ENCODE measurements around the gene MAB21L3.

Gene MAB21L3

GRCh38 chr1:116110567-116111523 is at the start of gene MAB21L3:
TSS of gene MAB21L3 (plus strand) at chr1:116111399. CDS start at chr1:116112616, 1,217 bp downstream.
- Histone ChIP-seq H3K9me3 (ENCODE audit: control insufficient read depth in 1 of 2, low read length in 2 of 2) (no peaks in the 10 kb centered on the region), H3K36me3 (ENCODE audit: control insufficient read depth in 1 of 2, insufficient read depth in 2 of 2, low read length in 2 of 2) (no peaks in the 10 kb centered on the region), H3K4me1 (ENCODE audit: control insufficient read depth in 1 of 2, insufficient read depth in 2 of 2, low read length in 2 of 2) (no peaks in the 10 kb centered on the region), H3K4me3 (ENCODE audit: low read depth in 1 of 2, low read length in 2 of 2) (no peak within 1 kb of the TSS), H3K27ac (ENCODE audit: low read length) (no peak within 1 kb of the TSS), H3K27me3 (ENCODE audit: low read depth, low read length) (no peaks in the 10 kb centered on the region)

GRCh38 chr1:116062201-116062600 is 49.0 kb upstream of the MAB21L3 start:
- H3K27ac ChIP-seq (ENCODE audit: low read length), result no peak overlapping the region
- H3K27me3 ChIP-seq (ENCODE audit: low read depth, low read length), result no peaks in the 10 kb centered on the region
- H3K36me3 ChIP-seq (ENCODE audit: control insufficient read depth in 1 of 2, insufficient read depth in 2 of 2, low read length in 2 of 2), result no peaks in the 10 kb centered on the region
- no peaks in the 10 kb centered on the region for H3K4me1 ChIP-seq (ENCODE audit: control insufficient read depth in 1 of 2, insufficient read depth in 2 of 2, low read length in 2 of 2)
- no peak overlapping the region for H3K4me3 ChIP-seq (ENCODE audit: low read depth in 1 of 2, low read length in 2 of 2)
- no peaks in the 10 kb centered on the region for H3K9me3 ChIP-seq (ENCODE audit: control insufficient read depth in 1 of 2, low read length in 2 of 2)

GRCh38 chr1:116064616-116065015 is 46.6 kb upstream of the MAB21L3 start:
- H3K4me1 ChIP-seq (ENCODE audit: control insufficient read depth in 1 of 2, insufficient read depth in 2 of 2, low read length in 2 of 2), result no peaks in the 10 kb centered on the region
- H3K27ac ChIP-seq (ENCODE audit: low read length), result no peak overlapping the region

GRCh38 chr1:116066868-116067565 is 44.2 kb upstream of the MAB21L3 start:
- Histone ChIP-seq H3K27me3 (ENCODE audit: low read depth, low read length) (no peaks in the 10 kb centered on the region), H3K9me3 (ENCODE audit: control insufficient read depth in 1 of 2, low read length in 2 of 2) (no peaks in the 10 kb centered on the region), H3K36me3 (ENCODE audit: control insufficient read depth in 1 of 2, insufficient read depth in 2 of 2, low read length in 2 of 2) (peaks cover 0 to 6% of the 10 kb centered on the region in 2 donors), H3K4me3 (ENCODE audit: low read depth in 1 of 2, low read length in 2 of 2) (no peak overlapping the region), H3K4me1 (ENCODE audit: control insufficient read depth in 1 of 2, insufficient read depth in 2 of 2, low read length in 2 of 2) (no peaks in the 10 kb centered on the region), H3K27ac (ENCODE audit: low read length) (no peak overlapping the region)

More at GRCh38 chr1:116064616-116065015, 46.6 kb upstream of the MAB21L3 start:
- Histone ChIP-seq H3K9me3 (ENCODE audit: control insufficient read depth in 1 of 2, low read length in 2 of 2) (no peaks in the 10 kb centered on the region), H3K36me3 (ENCODE audit: control insufficient read depth in 1 of 2, insufficient read depth in 2 of 2, low read length in 2 of 2) (peaks cover 0 to 6% of the 10 kb centered on the region in 2 donors), H3K4me3 (ENCODE audit: low read depth in 1 of 2, low read length in 2 of 2) (no peak overlapping the region), H3K27me3 (ENCODE audit: low read depth, low read length) (no peaks in the 10 kb centered on the region)

GRCh38 chr1:116067566-116067890 is 43.7 kb upstream of the MAB21L3 start:
- Histone ChIP-seq H3K27me3 (ENCODE audit: low read depth, low read length) (no peaks in the 10 kb centered on the region), H3K4me1 (ENCODE audit: control insufficient read depth in 1 of 2, insufficient read depth in 2 of 2, low read length in 2 of 2) (no peaks in the 10 kb centered on the region), H3K27ac (ENCODE audit: low read length) (no peak overlapping the region), H3K9me3 (ENCODE audit: control insufficient read depth in 1 of 2, low read length in 2 of 2) (no peaks in the 10 kb centered on the region), H3K4me3 (ENCODE audit: low read depth in 1 of 2, low read length in 2 of 2) (no peak overlapping the region), H3K36me3 (ENCODE audit: control insufficient read depth in 1 of 2, insufficient read depth in 2 of 2, low read length in 2 of 2) (peaks cover 0 to 6% of the 10 kb centered on the region in 2 donors)

- H3K4me1 ChIP-seq (ENCODE audit: control insufficient read depth in 1 of 2, insufficient read depth in 2 of 2, low read length in 2 of 2), result no peaks in the 10 kb centered on the region
- no peaks in the 10 kb centered on the region for H3K9me3 ChIP-seq (ENCODE audit: control insufficient read depth in 1 of 2, low read length in 2 of 2)
- H3K27me3 ChIP-seq (ENCODE audit: low read depth, low read length), result no peaks in the 10 kb centered on the region
- no peaks in the 10 kb centered on the region for H3K36me3 ChIP-seq (ENCODE audit: control insufficient read depth in 1 of 2, insufficient read depth in 2 of 2, low read length in 2 of 2)
- no peak overlapping the region for H3K4me3 ChIP-seq (ENCODE audit: low read depth in 1 of 2, low read length in 2 of 2)
- H3K27ac ChIP-seq (ENCODE audit: low read length), result no peak overlapping the region
Measured at GRCh38 chr1:116075575-116075974, 35.6 kb upstream of the MAB21L3 start.

- H3K27me3 ChIP-seq (ENCODE audit: low read depth, low read length), result no peaks in the 10 kb centered on the region
- H3K27ac ChIP-seq (ENCODE audit: low read length), result no peak overlapping the region
- no peaks in the 10 kb centered on the region for H3K4me1 ChIP-seq (ENCODE audit: control insufficient read depth in 1 of 2, insufficient read depth in 2 of 2, low read length in 2 of 2)
- no peaks in the 10 kb centered on the region for H3K36me3 ChIP-seq (ENCODE audit: control insufficient read depth in 1 of 2, insufficient read depth in 2 of 2, low read length in 2 of 2)
- no peak overlapping the region for H3K4me3 ChIP-seq (ENCODE audit: low read depth in 1 of 2, low read length in 2 of 2)
- no peaks in the 10 kb centered on the region for H3K9me3 ChIP-seq (ENCODE audit: control insufficient read depth in 1 of 2, low read length in 2 of 2)
Measured at GRCh38 chr1:116075990-116076389, 35.2 kb upstream of the MAB21L3 start.

GRCh38 chr1:116076831-116077230 is 34.4 kb upstream of the MAB21L3 start:
- H3K4me1 ChIP-seq (ENCODE audit: control insufficient read depth in 1 of 2, insufficient read depth in 2 of 2, low read length in 2 of 2), result no peaks in the 10 kb centered on the region
- no peaks in the 10 kb centered on the region for H3K9me3 ChIP-seq (ENCODE audit: control insufficient read depth in 1 of 2, low read length in 2 of 2)
- H3K27ac ChIP-seq (ENCODE audit: low read length), result no peak overlapping the region
- H3K4me3 ChIP-seq (ENCODE audit: low read depth in 1 of 2, low read length in 2 of 2), result no peak overlapping the region
- no peaks in the 10 kb centered on the region for H3K36me3 ChIP-seq (ENCODE audit: control insufficient read depth in 1 of 2, insufficient read depth in 2 of 2, low read length in 2 of 2)
- H3K27me3 ChIP-seq (ENCODE audit: low read depth, low read length), result no peaks in the 10 kb centered on the region

- H3K36me3 ChIP-seq (ENCODE audit: control insufficient read depth in 1 of 2, insufficient read depth in 2 of 2, low read length in 2 of 2), result no peaks in the 10 kb centered on the region
- H3K27ac ChIP-seq (ENCODE audit: low read length), result no peak overlapping the region
- H3K4me1 ChIP-seq (ENCODE audit: control insufficient read depth in 1 of 2, insufficient read depth in 2 of 2, low read length in 2 of 2), result no peaks in the 10 kb centered on the region
- no peaks in the 10 kb centered on the region for H3K27me3 ChIP-seq (ENCODE audit: low read depth, low read length)
- no peak overlapping the region for H3K4me3 ChIP-seq (ENCODE audit: low read depth in 1 of 2, low read length in 2 of 2)
- H3K9me3 ChIP-seq (ENCODE audit: control insufficient read depth in 1 of 2, low read length in 2 of 2), result no peaks in the 10 kb centered on the region
Measured at GRCh38 chr1:116078699-116079223, 32.4 kb upstream of the MAB21L3 start.

- Histone ChIP-seq H3K36me3 (ENCODE audit: control insufficient read depth in 1 of 2, insufficient read depth in 2 of 2, low read length in 2 of 2) (no peaks in the 10 kb centered on the region), H3K27me3 (ENCODE audit: low read depth, low read length) (no peaks in the 10 kb centered on the region), H3K4me1 (ENCODE audit: control insufficient read depth in 1 of 2, insufficient read depth in 2 of 2, low read length in 2 of 2) (no peaks in the 10 kb centered on the region), H3K4me3 (ENCODE audit: low read depth in 1 of 2, low read length in 2 of 2) (no peak overlapping the region), H3K27ac (ENCODE audit: low read length) (no peak overlapping the region), H3K9me3 (ENCODE audit: control insufficient read depth in 1 of 2, low read length in 2 of 2) (peaks cover 4 to 16% of the 10 kb centered on the region in 2 donors)
Measured at GRCh38 chr1:116087628-116088027, 23.6 kb upstream of the MAB21L3 start.

GRCh38 chr1:116089870-116090269 is 21.3 kb upstream of the MAB21L3 start:
- H3K9me3 ChIP-seq (ENCODE audit: control insufficient read depth in 1 of 2, low read length in 2 of 2), result peaks cover 4 to 19% of the 10 kb centered on the region in 2 donors
- H3K36me3 ChIP-seq (ENCODE audit: control insufficient read depth in 1 of 2, insufficient read depth in 2 of 2, low read length in 2 of 2), result no peaks in the 10 kb centered on the region
- H3K4me3 ChIP-seq (ENCODE audit: low read depth in 1 of 2, low read length in 2 of 2), result no peak overlapping the region
- no peaks in the 10 kb centered on the region for H3K4me1 ChIP-seq (ENCODE audit: control insufficient read depth in 1 of 2, insufficient read depth in 2 of 2, low read length in 2 of 2)
- H3K27me3 ChIP-seq (ENCODE audit: low read depth, low read length), result no peaks in the 10 kb centered on the region
- no peak overlapping the region for H3K27ac ChIP-seq (ENCODE audit: low read length)

All from muscle layer of duodenum (tissue), 2 donors.